ENCODE results near the gene ATAD2B. TPM values are rescaled to one million over a fixed set of nuclear protein-coding genes. Genes with fewer than 3 reads are reported as not detected.

ATAD2B gene
- total RNA-seq, 2 donors from 2014 or later: 23.3 to 33.0 TPM

DNA sequence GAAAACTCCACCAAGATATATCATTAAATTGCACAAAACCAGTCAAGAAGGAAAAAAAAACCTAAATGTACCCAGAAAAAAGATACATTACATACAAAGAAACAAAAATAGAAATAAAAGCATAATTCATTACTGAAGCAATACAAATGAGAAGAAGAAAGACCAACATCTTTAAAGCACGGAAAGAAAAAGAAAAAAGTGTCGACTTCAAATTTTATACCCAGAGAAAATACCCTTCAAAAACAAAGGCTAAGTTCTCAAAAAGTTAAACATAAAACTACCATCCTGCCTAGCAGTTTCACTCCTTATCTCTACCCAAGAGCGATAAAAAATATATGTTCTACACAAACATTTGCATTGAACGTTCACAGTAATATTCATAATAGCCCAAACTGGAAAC lies 82.0 kb downstream of the ATAD2B start:
- intact Hi-C loops (cut with DNase I, micrococcal nuclease): no loop called here
- ATAC-seq: no peak
- no peak for DNase-seq

DNA sequence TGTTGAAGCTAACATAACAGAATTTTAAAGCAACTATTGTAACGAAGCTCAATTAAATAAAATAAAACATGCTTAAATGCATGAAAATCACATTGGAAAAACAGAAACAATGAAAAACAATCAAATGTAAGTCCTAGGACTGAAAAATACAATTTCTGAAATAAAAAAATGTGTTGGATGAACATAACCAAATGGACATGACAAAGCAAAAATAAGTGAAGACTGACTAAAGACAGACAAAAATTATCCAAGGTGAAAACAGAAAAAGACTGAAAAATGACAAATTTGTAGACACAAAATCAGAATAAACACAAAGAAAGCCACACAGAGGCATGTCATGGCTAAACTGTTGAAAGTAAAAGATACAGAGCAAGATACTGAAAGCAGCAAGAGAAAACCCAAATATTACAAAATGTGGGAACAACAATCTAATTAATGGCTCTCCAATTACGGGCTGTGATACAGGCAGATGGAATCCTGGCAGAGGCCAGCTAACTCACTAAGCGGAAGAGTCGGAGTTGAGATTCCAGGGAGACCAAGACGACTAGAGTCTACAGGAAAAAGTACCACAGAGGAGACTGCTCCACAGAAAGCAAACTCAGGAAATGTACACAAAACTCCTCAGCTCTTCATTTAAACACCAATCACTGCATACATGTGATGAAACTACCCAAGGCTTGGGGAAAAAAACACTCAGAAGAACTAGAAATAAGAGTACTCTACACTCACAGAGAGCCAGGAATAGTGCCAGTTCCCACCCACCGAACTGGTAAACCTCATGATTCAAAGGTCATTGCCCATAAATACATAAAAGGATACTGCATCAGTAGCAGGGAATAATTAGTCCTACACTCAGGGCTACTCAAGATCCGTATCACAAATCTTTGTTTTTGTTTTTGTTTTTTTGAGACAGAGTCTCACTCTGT lies 83.6 kb downstream of the ATAD2B start:
- peak in 1 of 2 donors; percentile 17 for DNase-seq
- ATAC-seq: peak; percentile 92
- intact Hi-C loops (cut with DNase I, micrococcal nuclease): no loop called here

DNA sequence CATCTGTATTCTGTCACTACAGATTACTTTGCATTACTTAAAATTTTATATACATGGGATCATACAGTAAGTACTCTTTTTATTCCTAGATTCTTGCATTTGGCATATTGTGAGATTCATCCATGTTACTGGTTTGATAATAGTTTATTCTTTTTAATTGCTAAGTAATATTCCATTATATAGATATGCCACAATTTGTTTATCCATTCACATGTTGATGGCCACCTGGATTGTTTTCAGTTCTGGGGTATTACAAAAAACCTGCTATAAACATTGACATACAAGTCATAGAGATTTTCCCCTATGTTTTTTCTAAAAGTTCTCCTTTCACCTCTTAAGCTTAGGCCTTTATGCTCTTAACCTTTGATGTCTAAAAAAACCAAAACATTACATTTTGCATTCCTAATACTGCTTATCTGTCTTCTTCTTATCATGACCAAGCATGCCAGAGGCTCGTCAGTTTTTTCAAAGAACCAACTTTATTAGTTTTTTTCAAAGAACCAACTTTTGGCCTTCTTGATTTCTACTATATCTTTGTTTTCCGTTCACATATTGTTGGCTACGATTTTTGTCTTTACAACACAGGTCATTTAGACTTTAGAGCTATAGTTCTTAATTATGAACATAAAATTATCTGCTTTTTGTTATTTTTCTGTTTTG lies 86.9 kb downstream of the ATAD2B start:
- ATAC-seq (no peak), DNase-seq (no peak)
- intact Hi-C loops (cut with DNase I, micrococcal nuclease): no loop called here

DNA sequence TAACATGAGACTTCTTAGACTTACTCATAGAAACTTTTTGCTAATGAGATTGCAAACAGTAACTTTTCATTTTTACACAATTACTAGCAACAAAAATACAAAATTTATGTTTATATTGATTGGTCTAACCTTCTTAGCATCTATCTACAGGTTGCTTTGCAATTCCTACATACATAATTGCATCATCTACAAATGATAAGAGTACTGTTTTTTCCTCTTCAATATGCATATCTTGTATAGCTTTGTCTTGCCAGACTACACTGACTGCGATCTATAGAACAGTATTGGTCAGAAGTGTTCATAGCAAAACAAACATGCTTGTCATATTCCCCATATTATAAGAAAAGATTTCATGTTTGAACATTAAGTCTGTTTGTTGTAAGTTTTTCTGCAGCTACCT lies 87.9 kb downstream of the ATAD2B start:
- no peak for ATAC-seq
- no peak for DNase-seq
- intact Hi-C loops (cut with DNase I, micrococcal nuclease): no loop called here

DNA sequence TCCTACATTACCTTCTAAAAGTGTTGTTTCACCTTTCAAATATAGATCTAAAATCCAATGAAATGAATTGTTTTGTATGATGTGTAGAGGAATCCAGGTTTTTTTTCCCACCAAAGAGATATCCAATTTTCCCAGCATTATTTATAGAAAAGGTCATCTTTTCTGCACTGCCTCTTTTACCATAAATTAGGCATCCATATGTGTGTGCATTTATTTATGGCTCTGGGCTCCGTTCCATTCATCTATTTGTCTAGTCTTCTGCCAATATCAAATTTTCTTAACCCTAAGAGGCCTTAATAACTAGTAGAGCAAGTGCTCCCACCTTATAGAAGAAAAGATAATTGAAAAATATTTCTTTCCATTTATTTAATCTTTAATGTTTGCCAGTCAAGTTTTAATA lies 88.3 kb downstream of the ATAD2B start:
- DNase-seq: no peak
- no peak for ATAC-seq
- intact Hi-C loops (cut with DNase I, micrococcal nuclease): no loop called here

DNA sequence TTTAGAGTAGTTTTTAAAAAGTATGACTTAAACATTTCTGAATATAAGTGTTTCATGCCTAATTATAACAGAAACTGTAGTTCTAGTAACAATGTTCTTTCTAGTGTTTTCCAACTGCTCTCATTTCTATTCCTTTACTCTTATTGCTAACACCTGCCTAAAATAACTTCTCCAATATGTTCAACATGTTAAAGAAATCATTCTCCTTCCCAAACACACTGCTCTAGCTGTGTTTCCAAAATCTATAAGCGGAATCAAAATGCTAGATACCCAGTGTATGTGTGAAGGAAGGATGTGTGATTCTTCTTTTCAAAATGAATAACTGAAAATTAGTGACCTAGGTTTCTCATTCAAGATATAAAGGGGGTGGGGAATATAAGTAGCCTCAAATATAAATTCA lies 89.1 kb downstream of the ATAD2B start:
- ATAC-seq: no peak
- intact Hi-C loops (cut with DNase I, micrococcal nuclease): no loop called here
- no peak for DNase-seq

DNA sequence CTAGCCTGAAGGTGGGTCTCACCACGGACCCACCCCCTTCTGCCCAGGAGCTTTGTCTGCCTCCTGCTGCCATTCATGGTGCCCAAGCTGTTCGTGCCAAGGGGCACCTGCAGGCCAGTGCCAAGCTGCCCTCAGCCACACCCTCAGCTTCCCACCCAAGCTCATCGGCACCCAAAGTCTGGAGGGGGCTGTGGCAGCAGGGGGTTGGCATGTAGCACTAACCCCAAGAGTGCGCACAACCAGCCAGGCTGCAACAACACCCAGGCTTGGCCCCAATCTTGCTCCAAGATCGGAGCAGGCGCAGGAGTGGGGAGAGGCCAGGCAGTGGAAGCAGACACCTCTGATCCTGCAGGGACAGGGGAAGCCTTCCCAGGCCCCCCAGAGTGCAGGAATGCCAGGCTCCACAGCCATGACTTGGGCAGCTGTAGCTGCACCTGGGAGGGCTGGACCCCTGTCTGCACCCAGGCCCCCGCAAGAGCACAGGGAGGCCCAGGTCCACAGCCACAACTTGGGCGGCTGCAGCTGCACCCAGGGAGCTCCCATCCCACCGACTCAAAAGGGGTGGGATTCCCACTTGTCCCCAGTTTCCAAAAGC lies 89.9 kb downstream of the ATAD2B start:
- no peak for ATAC-seq
- intact Hi-C loops (cut with DNase I, micrococcal nuclease): no loop called here
- DNase-seq: no peak

DNA sequence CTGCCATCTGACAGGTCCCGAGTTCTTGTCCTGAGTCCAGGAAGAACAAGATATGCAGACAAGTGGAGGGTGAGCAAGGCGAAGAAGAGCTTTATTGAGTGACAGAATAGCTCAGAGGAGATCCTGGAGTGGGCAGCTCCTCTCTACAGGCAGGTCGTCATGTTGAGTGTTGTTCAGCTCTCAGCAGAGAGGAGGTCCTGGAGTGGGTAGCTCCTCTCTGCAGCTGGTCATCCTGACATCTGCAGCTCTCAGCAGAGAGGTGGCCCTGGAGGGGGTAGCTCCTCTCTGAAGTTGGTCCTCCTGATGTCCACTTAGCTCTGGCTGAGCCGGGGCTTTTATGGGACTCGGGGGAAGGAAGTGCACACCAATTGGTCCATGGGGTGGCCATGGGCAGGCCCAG lies 90.4 kb downstream of the ATAD2B start:
- intact Hi-C loops (cut with DNase I, micrococcal nuclease): no loop called here
- DNase-seq (no peak), ATAC-seq (no peak)

DNA sequence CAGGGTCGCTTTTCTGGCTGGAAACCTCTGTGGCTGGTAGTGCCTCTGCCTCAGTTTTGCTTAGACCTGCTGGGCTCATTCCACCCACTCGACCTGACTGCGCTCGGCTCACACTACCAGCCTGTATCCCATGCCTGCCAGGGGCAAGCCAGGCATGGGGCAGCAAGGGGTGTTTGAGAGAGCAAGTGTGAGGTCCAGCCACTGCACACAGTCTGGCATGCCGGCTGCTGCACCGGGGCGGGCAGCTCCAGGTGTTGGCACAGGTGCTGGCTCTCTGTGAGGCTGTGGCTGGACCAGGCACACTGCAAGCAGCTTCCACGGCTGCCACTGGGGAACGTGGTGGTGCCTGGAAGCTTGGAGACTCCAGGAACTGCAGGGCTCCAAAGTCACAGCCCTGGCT lies 90.9 kb downstream of the ATAD2B start:
- no peak for DNase-seq
- ATAC-seq: no peak

DNA sequence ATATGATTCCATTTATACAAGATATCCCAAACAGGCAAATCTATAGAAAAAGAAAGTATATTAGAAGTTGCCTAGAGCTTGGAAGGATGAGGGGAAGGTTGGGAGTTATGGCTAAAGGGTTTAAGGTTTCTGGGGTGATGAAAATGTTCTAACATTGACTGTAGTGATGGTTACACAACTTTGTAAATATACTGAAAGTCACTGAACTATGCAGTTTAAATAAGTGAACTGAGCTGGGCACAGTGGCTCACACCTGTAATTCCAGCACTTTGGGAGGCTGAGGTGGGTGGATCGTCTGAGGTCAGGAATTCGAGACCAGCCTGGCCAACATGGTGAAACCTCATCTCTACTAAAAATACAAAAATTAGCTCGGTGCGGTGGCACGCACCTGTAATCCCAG lies 91.5 kb downstream of the ATAD2B start:
- intact Hi-C loops (cut with DNase I, micrococcal nuclease): no loop called here
- ATAC-seq: no peak

More for the DNA sequence above, 90.9 kb downstream of the ATAD2B start:
- intact Hi-C loops (cut with DNase I, micrococcal nuclease): no loop called here

DNA sequence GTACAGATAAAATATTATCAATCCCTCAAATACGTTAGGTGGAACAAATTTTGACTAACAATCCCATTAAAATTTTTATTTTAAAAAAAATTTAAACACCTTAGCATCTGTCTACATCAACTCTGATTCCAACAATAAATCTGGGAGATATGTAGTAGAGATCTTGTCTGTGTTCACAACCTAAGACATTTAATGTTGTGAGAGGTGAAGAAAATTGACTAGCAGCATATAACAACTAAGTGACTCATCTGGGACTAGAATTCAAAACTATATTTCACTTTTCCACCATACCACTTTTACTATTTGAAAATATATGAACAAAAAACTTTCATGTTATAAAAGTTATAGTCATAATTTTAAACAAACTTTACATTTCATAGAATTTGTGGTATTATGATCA lies 97.9 kb downstream of the ATAD2B start:
- intact Hi-C loops (cut with DNase I, micrococcal nuclease): loop anchor here in 1 of 2 donors (10.0 kb wide), 1 partner anchor 256 kb away; the partner anchor contains the start of gene TP53I3
- ATAC-seq: no peak
- no peak for DNase-seq

More for the DNA sequence above, 91.5 kb downstream of the ATAD2B start:
- DNase-seq: no peak

DNA sequence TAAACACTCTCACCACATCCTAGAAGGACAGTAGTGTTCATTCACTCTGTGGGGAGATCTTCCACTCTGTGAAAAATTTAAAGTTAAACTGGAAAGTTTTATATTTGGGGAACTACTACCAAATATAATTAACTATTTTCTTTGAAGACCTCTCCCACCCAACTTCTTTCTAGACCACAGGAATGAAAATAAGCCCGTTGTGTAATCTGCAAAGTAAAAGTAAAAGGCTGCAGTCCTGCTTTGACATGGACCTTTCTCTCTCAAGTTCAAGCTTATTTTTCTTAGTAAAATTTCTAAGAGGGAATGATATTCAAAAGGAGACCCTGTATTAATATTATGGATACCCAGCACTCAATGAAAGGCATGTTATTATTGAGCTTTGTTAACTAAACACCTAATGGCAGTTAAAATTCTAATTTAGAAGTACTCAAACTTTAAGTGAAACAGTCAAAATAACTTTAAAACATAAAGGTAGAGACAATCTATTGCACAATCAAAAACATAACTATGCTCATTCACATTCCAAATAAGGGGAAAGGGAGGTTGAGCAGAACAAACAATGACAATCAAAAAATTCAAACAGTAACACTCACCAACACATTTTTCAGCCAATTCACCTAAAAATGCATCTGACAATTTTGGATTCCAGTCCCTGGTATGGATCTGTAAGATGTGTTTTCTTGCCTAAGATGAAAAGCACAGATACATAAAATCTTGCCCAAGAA lies 98.5 kb downstream of the ATAD2B start:
- DNase-seq (no peak), ATAC-seq (no peak)
- intact Hi-C loops (cut with DNase I, micrococcal nuclease): loop anchor here in 1 of 2 donors (10.0 kb wide), 1 partner anchor 256 kb away; the partner anchor contains the start of gene TP53I3

DNA sequence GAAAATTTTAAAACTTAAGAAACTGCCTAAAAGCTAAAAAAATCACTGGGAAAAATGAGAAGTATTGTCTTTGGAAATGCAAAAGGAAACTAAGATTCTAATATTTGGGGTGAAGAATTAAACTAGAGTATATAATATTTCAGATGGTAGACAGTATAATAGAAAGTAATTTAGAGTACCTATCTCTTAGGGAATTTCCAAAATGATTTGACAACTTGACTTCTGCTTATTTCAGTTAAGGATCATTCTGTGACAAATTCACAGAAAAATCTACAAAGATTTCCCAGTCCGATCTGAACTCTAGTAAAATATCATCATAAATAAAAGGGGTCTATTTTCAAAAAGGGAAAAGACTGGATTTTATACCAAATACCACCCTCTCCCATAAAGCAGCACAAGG lies 99.6 kb downstream of the ATAD2B start:
- ATAC-seq (no peak), DNase-seq (no peak)
- intact Hi-C loops (cut with DNase I, micrococcal nuclease): loop anchor here in 1 of 2 donors (10.0 kb wide), 1 partner anchor 258 kb away; the partner anchor contains the start of gene TP53I3

DNA sequence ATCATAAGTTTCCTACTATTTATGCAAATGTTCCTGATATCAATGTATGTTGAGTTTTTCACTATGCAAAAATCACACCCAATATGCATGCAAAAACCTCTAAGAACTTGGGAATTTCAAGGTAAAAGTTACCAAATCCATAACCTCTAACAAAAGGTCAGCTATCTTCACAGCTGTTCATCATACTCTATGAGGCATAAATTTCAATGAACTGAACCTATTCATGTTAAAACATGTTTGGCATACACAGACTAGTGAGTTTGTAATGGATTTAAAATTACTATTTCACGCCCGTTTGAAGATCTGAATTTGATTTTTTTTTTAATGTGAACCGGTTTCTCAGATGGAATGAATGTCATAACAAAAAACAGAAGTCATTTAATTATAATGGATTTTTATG lies 100.2 kb downstream of the ATAD2B start:
- intact Hi-C loops (cut with DNase I, micrococcal nuclease): loop anchor here in 1 of 2 donors (10.0 kb wide), 1 partner anchor 258 kb away; the partner anchor contains the start of gene TP53I3
- DNase-seq (no peak), ATAC-seq (no peak)

DNA sequence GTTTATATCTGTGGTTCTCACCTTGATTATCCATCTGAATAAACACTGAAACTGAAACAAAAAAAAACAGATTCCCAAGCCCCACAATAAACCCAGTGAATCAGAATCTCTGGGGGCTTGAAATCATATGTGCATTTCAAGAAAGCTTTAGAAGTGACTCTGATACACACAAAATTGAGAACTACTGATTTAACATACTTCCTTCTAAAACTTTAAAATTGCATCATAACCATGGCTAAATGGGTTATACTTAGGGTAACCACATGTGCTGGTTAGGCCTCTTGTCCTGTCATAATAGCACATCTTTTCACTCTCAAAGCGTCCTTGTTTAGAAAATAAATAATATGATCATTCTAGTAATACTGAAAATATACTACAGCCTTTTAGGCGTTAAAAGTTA lies 100.9 kb downstream of the ATAD2B start:
- intact Hi-C loops (cut with DNase I, micrococcal nuclease): loop anchor here in 1 of 2 donors (10.0 kb wide), 1 partner anchor 259 kb away; the partner anchor contains the start of gene TP53I3
- no peak for DNase-seq
- no peak for ATAC-seq

DNA sequence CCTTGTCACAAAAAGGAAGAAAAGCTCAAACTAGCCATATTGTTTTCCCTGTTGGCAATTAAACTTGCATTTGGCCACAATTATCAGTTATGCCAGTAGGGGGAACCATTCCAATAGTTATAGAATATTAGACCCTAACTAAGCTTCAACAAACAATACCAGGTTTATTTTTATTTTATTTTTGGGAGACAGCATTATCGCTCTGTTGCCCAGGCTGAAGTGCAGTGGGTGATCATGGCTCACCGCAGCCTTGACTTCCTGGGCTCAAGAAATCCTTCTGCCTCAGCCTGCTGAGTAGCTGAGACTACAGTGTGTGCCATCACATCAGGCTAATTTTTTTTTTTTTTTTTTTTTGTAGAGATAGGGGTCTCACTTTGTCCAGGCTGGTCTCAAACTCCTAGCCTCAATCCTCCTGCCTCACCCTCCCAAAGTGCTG lies 102.1 kb downstream of the ATAD2B start:
- no peak for DNase-seq
- intact Hi-C loops (cut with DNase I, micrococcal nuclease): loop anchor here in 1 of 2 donors (10.0 kb wide), 1 partner anchor 260 kb away; the partner anchor contains the start of gene TP53I3
- peak; percentile 64 for ATAC-seq

DNA sequence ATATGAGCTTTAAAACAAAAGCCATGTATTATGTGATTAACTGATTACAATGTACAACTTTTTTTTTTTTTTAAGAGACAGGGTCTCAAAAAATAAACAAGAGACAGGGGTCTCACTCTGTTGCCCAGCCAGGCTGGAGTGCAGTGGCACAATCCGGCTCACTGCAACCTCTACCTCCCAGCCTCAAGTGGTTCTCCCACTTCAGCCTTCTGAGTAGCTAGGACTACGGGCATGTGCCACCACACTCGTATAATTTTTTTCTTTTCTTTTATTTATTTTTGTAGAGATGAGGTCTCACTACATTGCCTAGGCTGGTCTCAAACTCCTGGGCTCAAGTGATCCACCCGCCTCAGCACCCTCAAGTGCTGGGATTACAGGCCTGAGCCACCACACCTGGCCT lies 103.1 kb downstream of the ATAD2B start:
- intact Hi-C loops (cut with DNase I, micrococcal nuclease): loop anchor here in 1 of 2 donors (10.0 kb wide), 1 partner anchor 261 kb away; the partner anchor contains the start of gene TP53I3
- DNase-seq (no peak), ATAC-seq (no peak)

DNA sequence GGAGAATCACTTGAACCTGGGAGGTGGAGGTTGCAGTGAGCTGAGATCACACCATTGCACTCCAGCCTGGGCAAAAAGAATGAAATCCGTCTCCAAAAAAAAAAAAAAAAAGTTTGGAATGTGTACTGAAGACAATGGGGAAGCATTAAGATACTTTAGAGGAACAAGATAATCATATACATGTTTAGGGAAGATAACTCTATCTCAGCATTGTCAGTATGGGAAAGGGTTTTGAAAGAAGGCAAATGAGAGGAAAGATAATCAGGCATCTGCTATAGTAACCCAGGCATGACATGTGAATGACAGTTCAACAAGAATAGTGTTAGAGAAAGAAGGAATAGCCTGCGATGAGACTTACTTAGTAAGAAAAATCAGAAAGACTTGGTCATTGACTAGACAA lies 112.0 kb downstream of the ATAD2B start:
- ATAC-seq (no peak), DNase-seq (no peak)
- intact Hi-C loops (cut with DNase I, micrococcal nuclease): no loop called here

DNA sequence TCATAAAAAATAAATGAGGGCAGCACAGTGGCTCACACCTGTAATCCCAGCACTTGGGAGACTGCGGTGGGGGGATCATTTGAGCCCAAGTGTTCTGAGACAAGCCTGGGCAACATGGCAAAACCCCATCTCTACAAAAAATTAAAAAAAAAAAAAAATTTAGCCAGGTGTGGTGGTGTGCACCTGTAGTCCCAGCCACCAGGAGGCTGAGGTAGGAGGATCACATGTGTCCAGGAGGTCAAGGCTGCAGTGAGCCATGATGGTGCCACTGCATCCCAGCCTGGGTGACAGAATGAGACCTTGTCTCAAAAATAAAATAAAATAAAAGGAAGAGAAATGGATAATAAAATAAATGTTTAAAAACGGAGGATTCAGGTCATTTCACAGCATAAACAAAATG lies 113.5 kb downstream of the ATAD2B start:
- intact Hi-C loops (cut with DNase I, micrococcal nuclease): no loop called here

More for the DNA sequence above, 113.5 kb downstream of the ATAD2B start:
- ATAC-seq (no peak), DNase-seq (no peak)

Data from left colon (tissue), 2 donors.